GM18867 (cell line): Measurements from ENCODE around the gene FOXA3.
A peak's percentile ranks its signal among the peaks of the same experiment; 100 is the strongest.
"Not testable (repeated sequence)": the region's sequence is repeated elsewhere in the genome, so short reads cannot be mapped to it uniquely, and the experiment has no call there.

Experiments
- ATAC-seq: cut with Tn5 transposase; IDR thresholded peaks from one replicate; pipeline ENCODE4 v1.9.1; 2021; ENCODE audit warnings: mild to moderate bottlenecking, moderate library complexity; ENCODE audit not compliant: unreplicated experiment

The FOXA3 gene

GRCh38 chr19:45887200-45887710 is 23.1 kb downstream of the FOXA3 start:
- no peak for ATAC-seq

- ATAC-seq: no peak
Observed at GRCh38 chr19:45889210-45889885, 25.2 kb downstream of the FOXA3 start.

- ATAC-seq: no peak
Observed at GRCh38 chr19:45890877-45891276, 26.8 kb downstream of the FOXA3 start.

- no peak for ATAC-seq
Observed at GRCh38 chr19:45895519-45895972, 31.4 kb downstream of the FOXA3 start.

GRCh38 chr19:45895983-45896599 is 32.0 kb downstream of the FOXA3 start:
- ATAC-seq: not testable (repeated sequence)

GRCh38 chr19:45897261-45897812 is 33.2 kb downstream of the FOXA3 start:
- ATAC-seq: no peak

- no peak for ATAC-seq
Observed at GRCh38 chr19:45899253-45899652, 35.1 kb downstream of the FOXA3 start.

- ATAC-seq: no peak
Observed at GRCh38 chr19:45899919-45900589, 35.9 kb downstream of the FOXA3 start.

GRCh38 chr19:45900738-45901431 is 36.8 kb downstream of the FOXA3 start:
- ATAC-seq: no peak

GRCh38 chr19:45901432-45901911 is 37.3 kb downstream of the FOXA3 start:
- ATAC-seq: no peak

GRCh38 chr19:45901912-45902650 is 38.0 kb downstream of the FOXA3 start, which contains the start of gene MYPOP:
TSS of gene MYPOP (minus strand) at chr19:45902613. CDS start at chr19:45901773, 840 bp downstream.
- ATAC-seq: no peak

- ATAC-seq: peak; percentile 81
Observed at GRCh38 chr19:45902651-45903625, 38.8 kb downstream of the FOXA3 start.

GRCh38 chr19:45905011-45905410 is 40.9 kb downstream of the FOXA3 start:
- no peak for ATAC-seq

- no peak for ATAC-seq
Observed at GRCh38 chr19:45906221-45906620, 42.1 kb downstream of the FOXA3 start.

GRCh38 chr19:45908956-45909355 is 44.8 kb downstream of the FOXA3 start:
- ATAC-seq: no peak

- ATAC-seq: no peak
Observed at GRCh38 chr19:45911291-45911690, 47.2 kb downstream of the FOXA3 start.

GRCh38 chr19:45913874-45914830 is 50.0 kb downstream of the FOXA3 start, which contains the start of gene NANOS2:
TSS of gene NANOS2 (minus strand) at chr19:45914778. CDS start at chr19:45914693, 85 bp downstream.
- no peak for ATAC-seq
